ENCODE results near the gene SLC1A2.

SLC1A2 gene

DNA sequence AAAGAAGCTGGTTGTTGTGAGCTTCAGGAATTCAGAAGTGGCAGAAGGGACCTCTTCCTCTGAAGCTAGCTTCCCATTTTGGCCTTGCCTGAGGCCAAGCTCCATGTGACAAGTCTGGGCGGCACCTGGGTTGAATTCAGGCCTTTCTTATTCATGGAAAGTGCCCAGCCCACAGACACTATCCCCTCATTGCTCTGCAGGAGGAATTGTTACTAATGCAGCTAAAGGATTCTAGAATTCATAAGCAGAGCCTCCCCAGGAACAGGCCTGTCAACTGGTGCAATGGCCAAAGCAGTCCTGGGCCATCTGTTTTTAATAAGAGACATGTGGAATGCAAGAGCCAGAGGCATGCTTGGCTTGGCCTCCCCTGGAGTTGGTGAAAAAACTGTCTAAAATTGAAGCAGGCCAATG is 71.4 kb downstream of the SLC1A2 start:
- FAIRE-seq = no peak

DNA sequence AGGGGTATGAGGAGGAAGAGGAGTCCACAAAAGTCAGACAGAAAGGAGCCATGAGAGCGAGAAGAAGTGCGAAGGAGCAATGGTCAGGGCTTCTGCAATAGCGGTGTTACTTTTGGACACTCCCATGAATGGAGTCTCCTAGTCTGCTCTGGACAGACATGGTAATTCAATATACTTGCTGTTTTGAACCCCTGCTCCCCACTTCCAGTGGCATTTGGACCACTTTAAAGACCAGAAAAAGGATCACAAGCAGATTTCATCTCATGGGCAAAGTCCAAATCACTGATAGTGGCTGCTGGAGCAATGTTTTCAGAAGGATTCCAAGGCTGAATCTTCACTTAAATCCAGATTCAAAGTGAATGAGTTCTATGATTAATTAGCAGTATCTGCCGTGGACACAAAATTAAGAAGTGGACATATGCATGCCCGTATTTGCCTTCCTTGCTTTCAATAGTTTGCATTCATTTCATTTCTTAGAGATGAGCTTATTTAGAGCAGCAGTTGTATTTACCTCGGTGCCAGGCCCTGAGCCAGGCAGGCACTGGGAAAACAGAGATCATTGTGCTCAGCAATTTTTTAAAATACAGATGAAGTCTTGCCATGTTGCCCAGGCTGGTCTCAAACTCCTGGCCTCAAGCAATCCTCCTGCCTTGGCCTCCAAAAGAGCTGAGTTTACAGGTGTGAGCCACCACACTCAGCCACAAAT is 72.0 kb downstream of the SLC1A2 start:
- FAIRE-seq = no peak

GRCh38 chr11:35346472-35347156 is 72.7 kb downstream of the SLC1A2 start:
- no peak for FAIRE-seq

- no peak for FAIRE-seq
These were observed 74.4 kb downstream of the SLC1A2 start for GRCh38 chr11:35344681-35345574.

DNA sequence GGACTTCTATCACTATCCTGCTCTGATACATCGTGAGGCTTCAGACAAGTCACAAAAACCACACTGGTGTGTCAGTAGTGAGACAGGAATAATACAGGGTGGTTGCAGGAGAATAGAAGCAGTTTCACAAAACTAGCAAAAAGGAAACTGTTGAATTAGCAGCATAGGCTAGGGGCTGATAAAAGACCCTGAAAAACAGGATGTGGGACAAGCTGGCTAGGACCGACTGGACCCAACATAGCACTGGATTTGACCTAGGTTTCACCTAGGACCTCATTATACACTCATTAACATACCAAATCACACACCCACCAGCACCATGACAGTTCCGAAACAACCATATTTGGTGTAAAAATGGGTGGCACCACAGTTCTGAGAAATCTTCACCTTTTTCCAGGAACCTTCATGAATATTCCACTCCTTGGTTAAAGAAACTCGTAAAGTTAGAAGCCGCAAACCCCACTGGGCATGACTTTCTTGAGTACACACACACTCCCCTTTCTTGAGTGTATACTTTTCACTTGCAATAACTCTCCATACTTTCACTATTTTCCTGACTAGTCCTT is 76.2 kb downstream of the SLC1A2 start:
- no peak for FAIRE-seq

- no peak for FAIRE-seq
These were observed 78.6 kb downstream of the SLC1A2 start for GRCh38 chr11:35340715-35341114.

DNA sequence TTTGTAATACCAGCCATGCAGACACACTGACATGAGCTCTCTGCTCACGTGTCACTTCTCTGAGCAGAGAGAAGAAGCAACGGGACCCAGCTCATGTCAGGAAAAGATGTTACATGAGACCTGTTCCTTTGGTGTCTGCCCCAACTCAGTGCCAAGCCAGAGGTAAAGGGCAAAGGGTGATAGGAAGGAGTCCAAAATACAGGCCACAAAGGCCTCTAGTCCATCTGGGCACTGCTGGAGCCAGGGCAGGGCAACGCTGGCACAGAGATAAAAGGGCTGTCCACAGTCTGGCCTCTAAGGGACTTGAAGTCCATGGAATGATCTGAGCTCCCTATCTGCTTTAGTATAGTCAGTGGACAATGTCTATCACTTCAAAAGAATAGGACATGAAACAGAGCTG is 79.3 kb downstream of the SLC1A2 start:
- no peak for FAIRE-seq

GRCh38 chr11:35338921-35339320 is 80.4 kb downstream of the SLC1A2 start:
- FAIRE-seq = no peak

- no peak for FAIRE-seq
These were observed 81.4 kb downstream of the SLC1A2 start for GRCh38 chr11:35337914-35338305.

- FAIRE-seq = no peak
These were observed 82.0 kb downstream of the SLC1A2 start for GRCh38 chr11:35337136-35337913.

- FAIRE-seq = no peak
These were observed 82.6 kb downstream of the SLC1A2 start for GRCh38 chr11:35336726-35337125.

DNA sequence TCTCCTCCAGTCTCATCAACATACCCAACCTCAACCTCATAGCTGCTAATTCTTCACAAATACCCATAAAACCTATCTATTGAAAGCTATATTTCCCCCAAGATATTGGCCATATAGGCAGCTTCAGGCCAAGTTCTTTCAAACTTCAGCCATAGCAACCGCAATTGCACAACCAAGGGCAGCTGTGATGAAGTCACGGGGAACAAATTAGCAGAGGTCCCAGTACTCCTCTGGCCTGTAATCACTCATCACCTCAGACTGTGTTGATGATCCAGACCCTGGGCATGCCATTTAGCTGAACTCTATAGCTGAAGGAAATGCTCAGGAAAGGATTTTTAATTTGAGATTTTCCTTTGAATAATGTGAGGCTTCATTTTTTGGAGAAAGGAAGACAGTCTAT is 84.1 kb downstream of the SLC1A2 start:
- FAIRE-seq = no peak

GRCh38 chr11:35334385-35335090 is 84.8 kb downstream of the SLC1A2 start:
- FAIRE-seq = no peak

GRCh38 chr11:35332524-35332923 is 86.8 kb downstream of the SLC1A2 start:
- no peak for FAIRE-seq

DNA sequence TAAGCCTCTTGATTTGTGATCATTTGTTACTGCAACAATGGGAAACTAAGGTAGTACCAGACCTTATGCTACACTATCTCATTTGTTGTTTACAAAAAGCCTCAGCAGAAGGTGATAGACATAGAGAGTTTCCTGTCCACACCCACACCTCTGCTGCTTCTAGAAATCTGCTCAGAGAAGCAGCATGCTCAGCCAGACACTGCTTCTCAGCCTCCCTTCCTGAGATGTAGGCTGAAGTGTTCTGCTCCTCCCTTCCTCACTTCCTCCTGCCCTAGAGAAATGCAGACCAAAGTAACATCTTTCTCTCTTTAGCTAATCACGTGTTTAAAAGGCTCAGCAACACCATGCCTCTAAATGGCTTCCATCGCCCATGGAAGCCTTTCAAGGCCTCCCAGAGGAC is 88.4 kb downstream of the SLC1A2 start:
- no peak for FAIRE-seq

DNA sequence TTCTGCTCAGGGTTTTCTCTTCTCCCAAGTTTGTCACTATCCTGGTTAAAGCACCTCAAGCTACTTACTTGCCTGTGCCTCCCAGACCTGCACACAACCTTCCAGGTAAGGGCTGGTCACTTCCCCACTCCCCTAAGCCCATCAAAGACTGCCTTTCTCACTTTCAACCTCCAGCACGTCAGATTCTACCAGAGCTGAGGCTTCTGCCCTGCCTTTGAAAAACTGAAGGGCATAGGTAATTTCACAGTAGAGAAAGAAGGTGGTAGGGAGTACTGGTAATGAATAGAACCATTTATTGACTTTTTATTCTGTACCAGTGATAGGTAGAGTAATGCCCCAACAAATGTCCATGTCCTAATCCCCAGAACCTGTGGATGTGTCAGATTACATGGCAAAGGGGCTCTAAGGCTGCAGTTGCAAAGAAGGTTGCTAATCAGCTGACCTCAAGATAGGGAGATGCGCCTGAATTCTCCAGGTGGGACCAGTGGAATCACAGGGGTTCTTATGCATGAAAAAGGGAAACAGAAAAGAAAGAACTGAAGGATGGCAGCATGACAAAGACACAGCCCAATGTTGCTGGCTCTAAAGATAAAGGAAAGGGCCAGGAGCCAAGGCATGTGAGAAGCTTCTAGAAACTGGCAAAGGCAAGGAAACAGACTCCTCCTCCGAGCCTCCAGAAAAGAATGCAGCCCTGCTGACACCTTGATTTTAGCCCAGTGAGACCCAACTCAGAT is 89.0 kb downstream of the SLC1A2 start:
- no peak for FAIRE-seq

- no peak for FAIRE-seq
These were observed 91.5 kb downstream of the SLC1A2 start for GRCh38 chr11:35327829-35328228.

- FAIRE-seq = no peak
These were observed 93.0 kb downstream of the SLC1A2 start for GRCh38 chr11:35326266-35326879.

DNA sequence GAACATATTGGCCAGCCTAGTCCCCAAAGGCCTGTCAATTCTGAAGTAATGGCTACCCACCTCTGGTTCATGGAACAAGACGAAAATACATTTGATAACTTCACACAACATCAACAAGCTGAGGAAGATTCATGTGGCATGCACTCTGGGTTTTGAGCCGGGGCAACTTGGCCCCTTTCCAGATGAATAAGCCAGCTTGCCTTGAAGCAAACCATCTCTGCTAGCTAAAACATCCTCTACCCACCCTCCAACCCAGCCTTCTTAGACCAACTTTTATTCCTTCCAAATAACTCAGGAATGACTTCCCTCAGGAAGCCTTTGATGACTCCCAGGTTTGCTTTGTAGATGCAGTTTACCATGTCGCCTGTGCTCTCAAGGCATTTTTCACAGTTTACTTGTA is 94.4 kb downstream of the SLC1A2 start:
- no peak for FAIRE-seq

- FAIRE-seq = no peak
These were observed 95.0 kb downstream of the SLC1A2 start for GRCh38 chr11:35324183-35324886.

Measured in islet of Langerhans (tissue), 1 donor.